ENCODE measurements around the gene CCNQ. TPM values are rescaled to one million over a fixed set of nuclear protein-coding genes. Genes with fewer than 3 reads are reported as not detected.

CCNQ gene
- total and polyA plus RNA-seq, 10 of the 15 experiments (the other 5 are each of a cell fraction or from before 2014, with no cell fraction given), result 0.45 to 36.2 (median 18.2) TPM

GRCh38 chrX:153549807-153550206 is 49.1 kb downstream of the CCNQ start:
- Histone ChIP-seq H3K9me3 (replicated peaks; ENCODE audit: control insufficient read depth, insufficient read depth, low read length) (no peaks in the 10 kb centered on the region), H3K36me3 (ENCODE audit: control insufficient read depth in 2 of 2, insufficient read depth in 2 of 2, low read length in 1 of 2) (no peaks in the 10 kb centered on the region), H4K20me1 (ENCODE audit: control insufficient read depth, insufficient read depth) (no peaks in the 10 kb centered on the region), H3K27me3 (replicated peaks in 1 of 2; ENCODE audit: control insufficient read depth in 2 of 2, insufficient read depth in 2 of 2, low read length in 1 of 2) (no peaks in the 10 kb centered on the region), H3K4me1 (ENCODE audit: control insufficient read depth, insufficient read depth, low read length) (no peaks in the 10 kb centered on the region), H3K79me2 (ENCODE audit: control insufficient read depth, insufficient read depth, low read length) (no peaks in the 10 kb centered on the region), H3K4me2 (ENCODE audit: control insufficient read depth, insufficient read depth) (no peak overlapping the region), H3K9ac (ENCODE audit: control insufficient read depth, insufficient read depth, low read length) (no peak overlapping the region), H2AFZ (ENCODE audit: control insufficient read depth, low read depth, low read length) (no peak overlapping the region), H3K27ac (ENCODE audit: control insufficient read depth, insufficient read depth) (no peak overlapping the region), H3K4me3 (no peak overlapping the region)
- no TSS peak for BruUV-seq (replicated peaks)
- ChIA-PET POLR2A (no interaction called here), RAD21 (ENCODE audit: unreplicated experiment) (no interaction called here), SMC1A (ENCODE audit: uncharacterized antibody, unreplicated experiment) (no interaction called here), CTCF (interaction anchor here (0.6 to 3.0 kb wide), 3 partner anchors 10 to 113 kb away, joined by 3 to 11 read pairs (median 3); no protein-coding TSS in a partner anchor)
- DNase-seq (ENCODE audit: low read depth, low spot score), result no peak
- ATAC-seq, result no peak
- WGBS (ENCODE audit: insufficient coverage, insufficient replicate concordance, low lambda C conversion rate, missing lambda C conversion rate), result 61% methylated on average over 15 of the region's 16 CpGs
- no peak for FAIRE-seq
- in situ Hi-C loops (cut with MboI), result loop anchor here (5.0 kb wide), 1 partner anchor 107 kb away; no protein-coding TSS in a partner anchor
- intact Hi-C loops (cut with micrococcal nuclease; ENCODE audit: unreplicated experiment), result no loop called here
- TF ChIP-seq ETV6 (conservative IDR thresholded peaks at IDR 0.05 in 1 of 2, IDR thresholded peaks at IDR 0.05 in 1 of 2; ENCODE audit: borderline replicate concordance in 1 of 2, low read depth in 1 of 2) (no peak), ASH2L (IDR thresholded peaks at IDR 0.05; ENCODE audit: borderline replicate concordance, low read depth) (no peak), IKZF2 (IDR thresholded peaks at IDR 0.05) (no peak), ZNF207 (IDR thresholded peaks at IDR 0.05; ENCODE audit: borderline replicate concordance) (no peak), POLR2AphosphoS2 (IDR thresholded peaks at IDR 0.05; ENCODE audit: low read depth, low read length) (no peak), ZNF217 (IDR thresholded peaks at IDR 0.05) (no peak)

- Histone ChIP-seq H3K9me3 (replicated peaks; ENCODE audit: control insufficient read depth, insufficient read depth, low read length) (no peaks in the 10 kb centered on the region), H3K27ac (ENCODE audit: control insufficient read depth, insufficient read depth) (no peak overlapping the region), H3K4me2 (ENCODE audit: control insufficient read depth, insufficient read depth) (no peak overlapping the region), H3K36me3 (ENCODE audit: control insufficient read depth in 2 of 2, insufficient read depth in 2 of 2, low read length in 1 of 2) (no peaks in the 10 kb centered on the region), H2AFZ (ENCODE audit: control insufficient read depth, low read depth, low read length) (no peak overlapping the region), H4K20me1 (ENCODE audit: control insufficient read depth, insufficient read depth) (no peaks in the 10 kb centered on the region), H3K4me3 (no peak overlapping the region), H3K4me1 (ENCODE audit: control insufficient read depth, insufficient read depth, low read length) (no peaks in the 10 kb centered on the region), H3K27me3 (replicated peaks in 1 of 2; ENCODE audit: control insufficient read depth in 2 of 2, insufficient read depth in 2 of 2, low read length in 1 of 2) (no peaks in the 10 kb centered on the region), H3K79me2 (ENCODE audit: control insufficient read depth, insufficient read depth, low read length) (no peaks in the 10 kb centered on the region), H3K9ac (ENCODE audit: control insufficient read depth, insufficient read depth, low read length) (no peak overlapping the region)
- FAIRE-seq (no peak), DNase-seq (ENCODE audit: low read depth, low spot score) (no peak), ATAC-seq (no peak)
- WGBS (ENCODE audit: insufficient coverage, insufficient replicate concordance, low lambda C conversion rate, missing lambda C conversion rate), result 37% methylated on average over 17 of the region's 17 CpGs
- intact Hi-C loops (cut with micrococcal nuclease; ENCODE audit: unreplicated experiment) (no loop called here), in situ Hi-C loops (cut with MboI) (no loop called here)
- BruUV-seq (replicated peaks), result no TSS peak
- CTCF ChIA-PET, result interaction anchor here (0.8 to 3.0 kb wide), 2 partner anchors 10 to 91 kb away, joined by 3 to 11 read pairs; no protein-coding TSS in a partner anchor
- RAD21 ChIA-PET (ENCODE audit: unreplicated experiment), result no interaction called here
- SMC1A ChIA-PET (ENCODE audit: uncharacterized antibody, unreplicated experiment), result no interaction called here
- TF ChIP-seq E4F1 (IDR thresholded peaks at IDR 0.05; ENCODE audit: borderline replicate concordance, partially characterized antibody) (no peak), JUNB (IDR thresholded peaks at IDR 0.05) (no peak), NRF1 (conservative IDR thresholded peaks at IDR 0.05; ENCODE audit: low read depth, low read length) (no peak), SPI1 (IDR thresholded peaks at IDR 0.05; ENCODE audit: borderline replicate concordance, insufficient read depth, low read depth, low read length) (no peak)
- POLR2A ChIA-PET, result no interaction called here
These were observed 49.7 kb downstream of the CCNQ start for GRCh38 chrX:153549231-153549630.

Data from GM12878 (cell line).